K562 (cell line): Measurements from ENCODE around the gene PHF20. TPM values are rescaled to one million over a fixed set of nuclear protein-coding genes. Genes with fewer than 3 reads are reported as not detected.

ENCODE experiments used
- CTCFL ChIP-seq: IDR thresholded peaks from 2 replicates; pipeline ENCODE4 v1.6.1; 2011; ENCODE audit warnings: borderline replicate concordance, low read depth, mild to moderate bottlenecking, moderate library complexity, low read length; ENCODE audit not compliant: insufficient read depth, poor library complexity, severe bottlenecking
- ETV5 ChIP-seq: sonication (generic); formaldehyde crosslinking; IDR thresholded peaks from 2 replicates; pipeline ENCODE4 v1.4.0; 2020; ENCODE audit warnings: low read depth, mild to moderate bottlenecking, missing genetic modification reagents
- NFIX ChIP-seq: fragments of 250-450 bp; sonication (Bioruptor Pico); IDR thresholded peaks from 2 replicates; pipeline ENCODE4 v1.4.0; 2020; ENCODE audit warnings: low read depth, mild to moderate bottlenecking, moderate library complexity
- PHTF2 ChIP-seq: fragments of 250-450 bp; sonication (Bioruptor Pico); IDR thresholded peaks from 2 replicates; pipeline ENCODE4 v1.5.0; 2021; ENCODE audit warnings: mild to moderate bottlenecking
- PKNOX1 ChIP-seq: fragments of 450-650 bp; IDR thresholded peaks from 2 replicates; pipeline ENCODE4 v1.6.1; 2016
- ZBTB5 ChIP-seq: fragments of 450-650 bp; IDR thresholded peaks from 2 replicates; pipeline ENCODE4 v1.6.1; 2017; ENCODE audit warnings: antibody characterized with exemption
- ZNF583 ChIP-seq: fragments of 250-450 bp; sonication (Bioruptor Pico); IDR thresholded peaks from 2 replicates; pipeline ENCODE4 v1.4.0; 2020
- polyA plus RNA-seq, 8 experiments: library from polyadenylated mRNA; depleted of rRNA in 4 of 8; stranded (reverse) in 5 of 8; unstranded in 3 of 8; fragments of >200 nt; fragmentation: Nextera tagmentation in 2 of 8; fragmentation: Illumina TruSeq in 1 of 8; extraction: Ambion mirVana in 2 of 8; extraction: Trizol in 1 of 8; gene quantifications; 2 replicates each; pipeline versions ENCODE4 v1.2.1 to v1.2.3, GENCODE V29; 2011 to 2014; ENCODE audit warnings: inconsistent platforms in 1 of 8, missing spikeins in 1 of 8
- total RNA-seq, 7 experiments: library from RNA; depleted of rRNA in 6 of 7; stranded (reverse); fragments of >200 nt in 6 of 7; fragmentation: Illumina TruSeq in 2 of 7; extraction: Trizol in 2 of 7; gene quantifications; 2 replicates each; pipeline versions ENCODE4 v1.2.1 to v1.2.3, GENCODE V29; 2011 to 2021; ENCODE audit warnings: low replicate concordance in 1 of 7
- TF ChIP-seq, protein P1 (sequence below): fragments of 250-450 bp; sonication (Bioruptor Pico); IDR thresholded peaks from 2 replicates; pipeline ENCODE4 v1.5.0; 2020; ENCODE audit warnings: mild to moderate bottlenecking
- TF ChIP-seq, protein P2 (sequence below): fragments of 450-650 bp; IDR thresholded peaks from 2 replicates; pipeline ENCODE4 v1.6.1; 2016; ENCODE audit warnings: borderline replicate concordance
- TF ChIP-seq, protein P3 (sequence below): sonication (generic); formaldehyde crosslinking; IDR thresholded peaks from 2 replicates; pipeline ENCODE4 v1.5.0; 2020; ENCODE audit warnings: missing genetic modification reagents
- TF ChIP-seq, protein P4 (sequence below): fragments of 250-450 bp; sonication (Bioruptor Pico); IDR thresholded peaks from 2 replicates; pipeline ENCODE4 v1.5.0; 2021
- TF ChIP-seq, protein P5 (sequence below): sonication (generic); formaldehyde crosslinking; IDR thresholded peaks from 2 replicates; pipeline ENCODE4 v1.8.1; 2022; ENCODE audit warnings: missing genetic modification reagents
- TF ChIP-seq, protein P6 (sequence below): fragments of 450-650 bp; conservative IDR thresholded peaks from 2 replicates; pipeline ENCODE4 v1.6.1; 2016; ENCODE audit warnings: missing genetic modification characterization, low read depth, mild to moderate bottlenecking, control low read depth, missing compliant biosample characterization

The PHF20 gene
- total and polyA plus RNA-seq, 9 of the 15 experiments (the other 6 are each of a cell fraction or from before 2014, with no cell fraction given), result 49.9 to 196 (median 70.7) TPM

- TF ChIP-seq, protein P1, sequence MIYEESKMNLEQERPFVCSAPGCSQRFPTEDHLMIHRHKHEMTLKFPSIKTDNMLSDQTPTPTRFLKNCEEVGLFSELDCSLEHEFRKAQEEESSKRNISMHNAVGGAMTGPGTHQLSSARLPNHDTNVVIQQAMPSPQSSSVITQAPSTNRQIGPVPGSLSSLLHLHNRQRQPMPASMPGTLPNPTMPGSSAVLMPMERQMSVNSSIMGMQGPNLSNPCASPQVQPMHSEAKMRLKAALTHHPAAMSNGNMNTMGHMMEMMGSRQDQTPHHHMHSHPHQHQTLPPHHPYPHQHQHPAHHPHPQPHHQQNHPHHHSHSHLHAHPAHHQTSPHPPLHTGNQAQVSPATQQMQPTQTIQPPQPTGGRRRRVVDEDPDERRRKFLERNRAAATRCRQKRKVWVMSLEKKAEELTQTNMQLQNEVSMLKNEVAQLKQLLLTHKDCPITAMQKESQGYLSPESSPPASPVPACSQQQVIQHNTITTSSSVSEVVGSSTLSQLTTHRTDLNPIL, result no peak
- TF ChIP-seq ETV5 (CRISPR knock-in tag), result no peak
- no peak for TF ChIP-seq CTCFL
- TF ChIP-seq, protein P2, sequence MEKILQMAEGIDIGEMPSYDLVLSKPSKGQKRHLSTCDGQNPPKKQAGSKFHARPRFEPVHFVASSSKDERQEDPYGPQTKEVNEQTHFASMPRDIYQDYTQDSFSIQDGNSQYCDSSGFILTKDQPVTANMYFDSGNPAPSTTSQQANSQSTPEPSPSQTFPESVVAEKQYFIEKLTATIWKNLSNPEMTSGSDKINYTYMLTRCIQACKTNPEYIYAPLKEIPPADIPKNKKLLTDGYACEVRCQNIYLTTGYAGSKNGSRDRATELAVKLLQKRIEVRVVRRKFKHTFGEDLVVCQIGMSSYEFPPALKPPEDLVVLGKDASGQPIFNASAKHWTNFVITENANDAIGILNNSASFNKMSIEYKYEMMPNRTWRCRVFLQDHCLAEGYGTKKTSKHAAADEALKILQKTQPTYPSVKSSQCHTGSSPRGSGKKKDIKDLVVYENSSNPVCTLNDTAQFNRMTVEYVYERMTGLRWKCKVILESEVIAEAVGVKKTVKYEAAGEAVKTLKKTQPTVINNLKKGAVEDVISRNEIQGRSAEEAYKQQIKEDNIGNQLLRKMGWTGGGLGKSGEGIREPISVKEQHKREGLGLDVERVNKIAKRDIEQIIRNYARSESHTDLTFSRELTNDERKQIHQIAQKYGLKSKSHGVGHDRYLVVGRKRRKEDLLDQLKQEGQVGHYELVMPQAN, result no peak
- TF ChIP-seq, protein P3, sequence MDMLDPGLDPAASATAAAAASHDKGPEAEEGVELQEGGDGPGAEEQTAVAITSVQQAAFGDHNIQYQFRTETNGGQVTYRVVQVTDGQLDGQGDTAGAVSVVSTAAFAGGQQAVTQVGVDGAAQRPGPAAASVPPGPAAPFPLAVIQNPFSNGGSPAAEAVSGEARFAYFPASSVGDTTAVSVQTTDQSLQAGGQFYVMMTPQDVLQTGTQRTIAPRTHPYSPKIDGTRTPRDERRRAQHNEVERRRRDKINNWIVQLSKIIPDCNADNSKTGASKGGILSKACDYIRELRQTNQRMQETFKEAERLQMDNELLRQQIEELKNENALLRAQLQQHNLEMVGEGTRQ (CRISPR knock-in tag), result no peak
- TF ChIP-seq ZNF583, result no peak
- TF ChIP-seq PKNOX1, result 0 out of 2 replicates have a peak, but pooled peaks have one; percentile 16
- TF ChIP-seq, protein P4, sequence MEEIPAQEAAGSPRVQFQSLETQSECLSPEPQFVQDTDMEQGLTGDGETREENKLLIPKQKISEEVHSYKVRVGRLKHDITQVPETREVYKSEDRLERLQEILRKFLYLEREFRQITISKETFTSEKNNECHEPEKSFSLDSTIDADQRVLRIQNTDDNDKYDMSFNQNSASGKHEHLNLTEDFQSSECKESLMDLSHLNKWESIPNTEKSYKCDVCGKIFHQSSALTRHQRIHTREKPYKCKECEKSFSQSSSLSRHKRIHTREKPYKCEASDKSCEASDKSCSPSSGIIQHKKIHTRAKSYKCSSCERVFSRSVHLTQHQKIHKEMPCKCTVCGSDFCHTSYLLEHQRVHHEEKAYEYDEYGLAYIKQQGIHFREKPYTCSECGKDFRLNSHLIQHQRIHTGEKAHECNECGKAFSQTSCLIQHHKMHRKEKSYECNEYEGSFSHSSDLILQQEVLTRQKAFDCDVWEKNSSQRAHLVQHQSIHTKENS (CRISPR knock-in tag), result no peak
- no peak for TF ChIP-seq NFIX (CRISPR knock-in tag)
- no peak for TF ChIP-seq ZBTB5
- TF ChIP-seq, protein P5, sequence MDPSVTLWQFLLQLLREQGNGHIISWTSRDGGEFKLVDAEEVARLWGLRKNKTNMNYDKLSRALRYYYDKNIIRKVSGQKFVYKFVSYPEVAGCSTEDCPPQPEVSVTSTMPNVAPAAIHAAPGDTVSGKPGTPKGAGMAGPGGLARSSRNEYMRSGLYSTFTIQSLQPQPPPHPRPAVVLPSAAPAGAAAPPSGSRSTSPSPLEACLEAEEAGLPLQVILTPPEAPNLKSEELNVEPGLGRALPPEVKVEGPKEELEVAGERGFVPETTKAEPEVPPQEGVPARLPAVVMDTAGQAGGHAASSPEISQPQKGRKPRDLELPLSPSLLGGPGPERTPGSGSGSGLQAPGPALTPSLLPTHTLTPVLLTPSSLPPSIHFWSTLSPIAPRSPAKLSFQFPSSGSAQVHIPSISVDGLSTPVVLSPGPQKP (CRISPR knock-in tag), result no peak
- no peak for TF ChIP-seq PHTF2 (CRISPR knock-in tag)
- TF ChIP-seq, protein P6, sequence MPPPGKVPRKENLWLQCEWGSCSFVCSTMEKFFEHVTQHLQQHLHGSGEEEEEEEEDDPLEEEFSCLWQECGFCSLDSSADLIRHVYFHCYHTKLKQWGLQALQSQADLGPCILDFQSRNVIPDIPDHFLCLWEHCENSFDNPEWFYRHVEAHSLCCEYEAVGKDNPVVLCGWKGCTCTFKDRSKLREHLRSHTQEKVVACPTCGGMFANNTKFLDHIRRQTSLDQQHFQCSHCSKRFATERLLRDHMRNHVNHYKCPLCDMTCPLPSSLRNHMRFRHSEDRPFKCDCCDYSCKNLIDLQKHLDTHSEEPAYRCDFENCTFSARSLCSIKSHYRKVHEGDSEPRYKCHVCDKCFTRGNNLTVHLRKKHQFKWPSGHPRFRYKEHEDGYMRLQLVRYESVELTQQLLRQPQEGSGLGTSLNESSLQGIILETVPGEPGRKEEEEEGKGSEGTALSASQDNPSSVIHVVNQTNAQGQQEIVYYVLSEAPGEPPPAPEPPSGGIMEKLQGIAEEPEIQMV (tag), result no peak
Observed at GRCh38 chr20:35821807-35822242, 50.0 kb downstream of the PHF20 start (continued).
